HepG2 (cell line): ENCODE results near the gene BPHL. TPM values are rescaled to one million over a fixed set of nuclear protein-coding genes. Genes with fewer than 3 reads are reported as not detected.

ENCODE experiments used
- ADNP ChIP-seq: sonication (generic); formaldehyde crosslinking; IDR thresholded peaks from 2 replicates; pipeline ENCODE4 v1.4.0; 2020; ENCODE audit warnings: missing genetic modification reagents
- CENPT ChIP-seq: sonication (generic); formaldehyde crosslinking; IDR thresholded peaks from 2 replicates; pipeline ENCODE4 v1.8.0; 2022; ENCODE audit warnings: low read depth, mild to moderate bottlenecking, moderate library complexity, missing genetic modification reagents
- HIVEP1 ChIP-seq: sonication (generic); formaldehyde crosslinking; IDR thresholded peaks from 2 replicates; pipeline ENCODE4 v1.4.0; 2020; ENCODE audit warnings: mild to moderate bottlenecking, missing genetic modification reagents
- IRF2 ChIP-seq: IDR thresholded peaks from 2 replicates; pipeline ENCODE4 v1.6.1; 2018; ENCODE audit warnings: missing genetic modification reagents, missing compliant biosample characterization
- KDM6A ChIP-seq: IDR thresholded peaks from 2 replicates; pipeline ENCODE4 v1.6.1; 2016; ENCODE audit warnings: low read depth
- NFYB ChIP-seq: sonication (generic); formaldehyde crosslinking; IDR thresholded peaks from 2 replicates; pipeline ENCODE4 v1.4.0; 2020; ENCODE audit warnings: missing genetic modification reagents
- SP140L ChIP-seq: sonication (generic); formaldehyde crosslinking; IDR thresholded peaks from 2 replicates; pipeline ENCODE4 v1.4.0; 2020; ENCODE audit warnings: missing genetic modification reagents, borderline replicate concordance
- TBL1XR1 ChIP-seq: fragments of 150-350 bp; IDR thresholded peaks from 2 replicates; pipeline ENCODE4 v1.6.1; 2014; ENCODE audit warnings: borderline replicate concordance, low read length; ENCODE audit not compliant: partially characterized antibody
- TCF7L2 ChIP-seq: IDR thresholded peaks from 2 replicates; pipeline ENCODE4 v1.6.1; 2011; ENCODE audit warnings: mild to moderate bottlenecking, low read depth, low read length, moderate library complexity
- ZBTB8A ChIP-seq: sonication (generic); formaldehyde crosslinking; IDR thresholded peaks from 2 replicates; pipeline ENCODE4 v1.4.0; 2020; ENCODE audit warnings: mild to moderate bottlenecking, low read depth, missing genetic modification reagents, borderline replicate concordance
- ZC3H4 ChIP-seq: sonication (generic); formaldehyde crosslinking; IDR thresholded peaks from 2 replicates; pipeline ENCODE4 v1.4.0; 2020; ENCODE audit warnings: missing genetic modification reagents, borderline replicate concordance
- ZFY ChIP-seq: sonication (generic); formaldehyde crosslinking; IDR thresholded peaks from 2 replicates; pipeline ENCODE4 v1.4.0; 2020; ENCODE audit warnings: missing genetic modification reagents
- ZNF737 ChIP-seq: sonication (generic); formaldehyde crosslinking; IDR thresholded peaks from 2 replicates; pipeline ENCODE4 v1.5.0; 2020; ENCODE audit warnings: missing genetic modification reagents, mild to moderate bottlenecking, borderline replicate concordance
- polyA plus RNA-seq, 8 experiments: library from polyadenylated mRNA; depleted of rRNA in 3 of 8; stranded (reverse) in 7 of 8; unstranded in 1 of 8; fragments of >200 nt; fragmentation: Illumina TruSeq in 4 of 8; extraction: Trizol in 4 of 8; gene quantifications; 2 replicates each; pipeline versions ENCODE4 v1.2.1 to v1.2.3, GENCODE V29; 2011 to 2016; ENCODE audit warnings: low read depth in 4 of 8, missing spikeins in 1 of 8, mixed read lengths in 1 of 8; ENCODE audit not compliant: insufficient read depth in 1 of 8
- total RNA-seq, 5 experiments: library from RNA; depleted of rRNA; stranded (reverse); fragments of >200 nt; fragmentation: Illumina TruSeq; extraction: Trizol; gene quantifications; 2 replicates each; pipeline ENCODE4 v1.2.3, GENCODE V29; 2016; ENCODE audit warnings: low read depth in 1 of 5
- TF ChIP-seq, protein P1 (sequence below): sonication (generic); formaldehyde crosslinking; IDR thresholded peaks from 2 replicates; pipeline ENCODE4 v1.4.0; 2020; ENCODE audit warnings: missing genetic modification reagents
- TF ChIP-seq, protein P2 (sequence below): fragments of 450-650 bp; IDR thresholded peaks from 2 replicates; pipeline ENCODE4 v1.6.1; 2017
- TF ChIP-seq, protein P3 (sequence below): sonication (generic); formaldehyde crosslinking; IDR thresholded peaks from 2 replicates; pipeline ENCODE4 v1.4.0; 2020; ENCODE audit warnings: missing genetic modification reagents, borderline replicate concordance
- TF ChIP-seq, protein P4 (sequence below): sonication (generic); formaldehyde crosslinking; IDR thresholded peaks from 2 replicates; pipeline ENCODE4 v1.8.0; 2023; ENCODE audit warnings: mild to moderate bottlenecking, missing genetic modification reagents

BPHL gene
- total and polyA plus RNA-seq, 2 of the 13 experiments (the other 11 are each of a cell fraction or from before 2014, with no cell fraction given): 37.8 to 39.5 TPM

DNA sequence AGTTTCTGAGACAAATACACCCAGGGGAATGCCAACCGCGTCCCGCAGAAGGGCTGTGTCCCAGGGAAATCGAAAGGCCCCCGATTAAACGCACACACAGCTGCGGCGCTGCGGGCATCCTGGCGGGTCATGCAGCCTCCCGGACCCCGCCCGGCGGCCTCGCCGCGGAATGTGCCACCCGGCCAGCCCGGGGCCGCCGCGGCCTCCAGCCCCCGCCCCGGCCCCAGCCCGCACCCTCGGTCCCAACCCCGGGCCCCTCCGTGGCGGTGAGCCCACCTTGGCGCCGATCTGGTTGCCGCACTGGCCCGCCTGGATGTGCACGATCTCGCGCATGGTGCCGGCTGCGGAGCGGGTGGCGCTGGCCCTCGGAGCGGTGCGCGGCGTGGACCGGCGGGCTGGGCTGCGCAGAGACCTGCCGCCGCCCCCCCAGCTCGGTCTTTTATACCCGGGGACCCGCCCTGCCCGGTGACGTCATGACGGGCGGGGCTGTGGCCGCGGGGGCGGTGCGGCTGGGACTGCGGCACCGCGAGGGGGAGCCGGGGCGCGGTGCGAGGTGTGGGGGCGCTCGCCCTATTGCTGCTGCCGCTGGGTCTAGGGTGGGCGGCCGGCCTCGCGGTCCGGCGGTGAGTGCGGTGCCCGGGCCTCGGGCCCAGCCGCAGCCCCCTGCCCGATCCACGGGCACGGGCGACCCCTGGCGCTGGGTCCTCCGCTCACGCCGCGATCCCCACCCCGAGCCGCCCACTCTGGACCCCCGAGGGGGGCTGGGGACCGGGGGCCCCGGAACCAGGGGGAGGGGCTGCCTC is 38.8 kb downstream of the BPHL start, which contains the start of gene TUBB2A (continued):
- no peak for TF ChIP-seq ZNF737 (CRISPR knock-in tag)
- TF ChIP-seq CENPT: peak; percentile 84; the same call in 1 of the 2 replicates
- no peak for TF ChIP-seq SP140L (CRISPR knock-in tag)
- peak; percentile 25 for TF ChIP-seq TBL1XR1
- no peak for TF ChIP-seq TCF7L2
- no peak for TF ChIP-seq HIVEP1 (CRISPR knock-in tag)
- no peak for TF ChIP-seq ZC3H4 (CRISPR knock-in tag)
- 0 out of 2 replicates have a peak, but pooled peaks have one; percentile 33 for TF ChIP-seq NFYB (CRISPR knock-in tag)
- TF ChIP-seq, protein P1, sequence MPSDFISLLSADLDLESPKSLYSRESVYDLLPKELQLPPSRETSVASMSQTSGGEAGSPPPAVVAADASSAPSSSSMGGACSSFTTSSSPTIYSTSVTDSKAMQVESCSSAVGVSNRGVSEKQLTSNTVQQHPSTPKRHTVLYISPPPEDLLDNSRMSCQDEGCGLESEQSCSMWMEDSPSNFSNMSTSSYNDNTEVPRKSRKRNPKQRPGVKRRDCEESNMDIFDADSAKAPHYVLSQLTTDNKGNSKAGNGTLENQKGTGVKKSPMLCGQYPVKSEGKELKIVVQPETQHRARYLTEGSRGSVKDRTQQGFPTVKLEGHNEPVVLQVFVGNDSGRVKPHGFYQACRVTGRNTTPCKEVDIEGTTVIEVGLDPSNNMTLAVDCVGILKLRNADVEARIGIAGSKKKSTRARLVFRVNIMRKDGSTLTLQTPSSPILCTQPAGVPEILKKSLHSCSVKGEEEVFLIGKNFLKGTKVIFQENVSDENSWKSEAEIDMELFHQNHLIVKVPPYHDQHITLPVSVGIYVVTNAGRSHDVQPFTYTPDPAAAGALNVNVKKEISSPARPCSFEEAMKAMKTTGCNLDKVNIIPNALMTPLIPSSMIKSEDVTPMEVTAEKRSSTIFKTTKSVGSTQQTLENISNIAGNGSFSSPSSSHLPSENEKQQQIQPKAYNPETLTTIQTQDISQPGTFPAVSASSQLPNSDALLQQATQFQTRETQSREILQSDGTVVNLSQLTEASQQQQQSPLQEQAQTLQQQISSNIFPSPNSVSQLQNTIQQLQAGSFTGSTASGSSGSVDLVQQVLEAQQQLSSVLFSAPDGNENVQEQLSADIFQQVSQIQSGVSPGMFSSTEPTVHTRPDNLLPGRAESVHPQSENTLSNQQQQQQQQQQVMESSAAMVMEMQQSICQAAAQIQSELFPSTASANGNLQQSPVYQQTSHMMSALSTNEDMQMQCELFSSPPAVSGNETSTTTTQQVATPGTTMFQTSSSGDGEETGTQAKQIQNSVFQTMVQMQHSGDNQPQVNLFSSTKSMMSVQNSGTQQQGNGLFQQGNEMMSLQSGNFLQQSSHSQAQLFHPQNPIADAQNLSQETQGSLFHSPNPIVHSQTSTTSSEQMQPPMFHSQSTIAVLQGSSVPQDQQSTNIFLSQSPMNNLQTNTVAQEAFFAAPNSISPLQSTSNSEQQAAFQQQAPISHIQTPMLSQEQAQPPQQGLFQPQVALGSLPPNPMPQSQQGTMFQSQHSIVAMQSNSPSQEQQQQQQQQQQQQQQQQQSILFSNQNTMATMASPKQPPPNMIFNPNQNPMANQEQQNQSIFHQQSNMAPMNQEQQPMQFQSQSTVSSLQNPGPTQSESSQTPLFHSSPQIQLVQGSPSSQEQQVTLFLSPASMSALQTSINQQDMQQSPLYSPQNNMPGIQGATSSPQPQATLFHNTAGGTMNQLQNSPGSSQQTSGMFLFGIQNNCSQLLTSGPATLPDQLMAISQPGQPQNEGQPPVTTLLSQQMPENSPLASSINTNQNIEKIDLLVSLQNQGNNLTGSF (CRISPR knock-in tag): peak; percentile 83; the same call in 1 of the 2 replicates
- TF ChIP-seq, protein P2, sequence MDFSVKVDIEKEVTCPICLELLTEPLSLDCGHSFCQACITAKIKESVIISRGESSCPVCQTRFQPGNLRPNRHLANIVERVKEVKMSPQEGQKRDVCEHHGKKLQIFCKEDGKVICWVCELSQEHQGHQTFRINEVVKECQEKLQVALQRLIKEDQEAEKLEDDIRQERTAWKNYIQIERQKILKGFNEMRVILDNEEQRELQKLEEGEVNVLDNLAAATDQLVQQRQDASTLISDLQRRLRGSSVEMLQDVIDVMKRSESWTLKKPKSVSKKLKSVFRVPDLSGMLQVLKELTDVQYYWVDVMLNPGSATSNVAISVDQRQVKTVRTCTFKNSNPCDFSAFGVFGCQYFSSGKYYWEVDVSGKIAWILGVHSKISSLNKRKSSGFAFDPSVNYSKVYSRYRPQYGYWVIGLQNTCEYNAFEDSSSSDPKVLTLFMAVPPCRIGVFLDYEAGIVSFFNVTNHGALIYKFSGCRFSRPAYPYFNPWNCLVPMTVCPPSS: no peak
- peak; percentile 82 for TF ChIP-seq IRF2 (CRISPR knock-in tag)
- TF ChIP-seq ADNP: 0 out of 2 replicates have a peak, but pooled peaks have one; percentile 43
- no peak for TF ChIP-seq ZBTB8A (CRISPR knock-in tag)
- peak; percentile 85 for TF ChIP-seq ZFY (CRISPR knock-in tag)
- no peak for TF ChIP-seq KDM6A
- TF ChIP-seq, protein P3, sequence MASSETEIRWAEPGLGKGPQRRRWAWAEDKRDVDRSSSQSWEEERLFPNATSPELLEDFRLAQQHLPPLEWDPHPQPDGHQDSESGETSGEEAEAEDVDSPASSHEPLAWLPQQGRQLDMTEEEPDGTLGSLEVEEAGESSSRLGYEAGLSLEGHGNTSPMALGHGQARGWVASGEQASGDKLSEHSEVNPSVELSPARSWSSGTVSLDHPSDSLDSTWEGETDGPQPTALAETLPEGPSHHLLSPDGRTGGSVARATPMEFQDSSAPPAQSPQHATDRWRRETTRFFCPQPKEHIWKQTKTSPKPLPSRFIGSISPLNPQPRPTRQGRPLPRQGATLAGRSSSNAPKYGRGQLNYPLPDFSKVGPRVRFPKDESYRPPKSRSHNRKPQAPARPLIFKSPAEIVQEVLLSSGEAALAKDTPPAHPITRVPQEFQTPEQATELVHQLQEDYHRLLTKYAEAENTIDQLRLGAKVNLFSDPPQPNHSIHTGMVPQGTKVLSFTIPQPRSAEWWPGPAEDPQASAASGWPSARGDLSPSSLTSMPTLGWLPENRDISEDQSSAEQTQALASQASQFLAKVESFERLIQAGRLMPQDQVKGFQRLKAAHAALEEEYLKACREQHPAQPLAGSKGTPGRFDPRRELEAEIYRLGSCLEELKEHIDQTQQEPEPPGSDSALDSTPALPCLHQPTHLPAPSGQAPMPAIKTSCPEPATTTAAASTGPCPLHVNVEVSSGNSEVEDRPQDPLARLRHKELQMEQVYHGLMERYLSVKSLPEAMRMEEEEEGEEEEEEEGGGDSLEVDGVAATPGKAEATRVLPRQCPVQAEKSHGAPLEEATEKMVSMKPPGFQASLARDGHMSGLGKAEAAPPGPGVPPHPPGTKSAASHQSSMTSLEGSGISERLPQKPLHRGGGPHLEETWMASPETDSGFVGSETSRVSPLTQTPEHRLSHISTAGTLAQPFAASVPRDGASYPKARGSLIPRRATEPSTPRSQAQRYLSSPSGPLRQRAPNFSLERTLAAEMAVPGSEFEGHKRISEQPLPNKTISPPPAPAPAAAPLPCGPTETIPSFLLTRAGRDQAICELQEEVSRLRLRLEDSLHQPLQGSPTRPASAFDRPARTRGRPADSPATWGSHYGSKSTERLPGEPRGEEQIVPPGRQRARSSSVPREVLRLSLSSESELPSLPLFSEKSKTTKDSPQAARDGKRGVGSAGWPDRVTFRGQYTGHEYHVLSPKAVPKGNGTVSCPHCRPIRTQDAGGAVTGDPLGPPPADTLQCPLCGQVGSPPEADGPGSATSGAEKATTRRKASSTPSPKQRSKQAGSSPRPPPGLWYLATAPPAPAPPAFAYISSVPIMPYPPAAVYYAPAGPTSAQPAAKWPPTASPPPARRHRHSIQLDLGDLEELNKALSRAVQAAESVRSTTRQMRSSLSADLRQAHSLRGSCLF: no peak
- TF ChIP-seq, protein P4, sequence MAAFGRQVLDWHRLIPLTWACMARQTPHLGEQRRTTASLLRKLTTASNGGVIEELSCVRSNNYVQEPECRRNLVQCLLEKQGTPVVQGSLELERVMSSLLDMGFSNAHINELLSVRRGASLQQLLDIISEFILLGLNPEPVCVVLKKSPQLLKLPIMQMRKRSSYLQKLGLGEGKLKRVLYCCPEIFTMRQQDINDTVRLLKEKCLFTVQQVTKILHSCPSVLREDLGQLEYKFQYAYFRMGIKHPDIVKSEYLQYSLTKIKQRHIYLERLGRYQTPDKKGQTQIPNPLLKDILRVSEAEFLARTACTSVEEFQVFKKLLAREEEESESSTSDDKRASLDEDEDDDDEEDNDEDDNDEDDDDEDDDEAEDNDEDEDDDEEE: no peak; the same call in 1 of the 2 replicates
